Measurements from ENCODE around the gene ACR.
"Not testable (repeated sequence)": the region's sequence is repeated elsewhere in the genome, so short reads cannot be mapped to it uniquely, and the experiment has no call there.

ACR gene

GRCh38 chr22:50735739-50736030 is 2.3 kb upstream of the ACR start:
- POLR2A ChIA-PET = no interaction called here
- CTCF ChIA-PET = no interaction called here
- no peak for DNase-seq (ENCODE audit: extremely low spot score)
- TF ChIP-seq PKNOX1 (IDR thresholded peaks at IDR 0.05) (no peak), FOXK2 (IDR thresholded peaks at IDR 0.05) (no peak), BHLHE40 (IDR thresholded peaks at IDR 0.05; ENCODE audit: borderline replicate concordance) (no peak)

GRCh38 chr22:50738649-50739227 is 734 bp downstream of the ACR start:
- DNase-seq (ENCODE audit: extremely low spot score) = no peak
- CTCF ChIA-PET = no interaction called here
- TF ChIP-seq FOXA1 (IDR thresholded peaks at IDR 0.05) = no peak
- TF ChIP-seq L3MBTL2 (conservative IDR thresholded peaks at IDR 0.05) = no peak
- TF ChIP-seq ELF4 (IDR thresholded peaks at IDR 0.05) = no peak
- no peak for TF ChIP-seq ARNT (IDR thresholded peaks at IDR 0.05)
- no peak for TF ChIP-seq HDGF (IDR thresholded peaks at IDR 0.05; ENCODE audit: borderline replicate concordance)
- no peak for TF ChIP-seq FOXK2 (IDR thresholded peaks at IDR 0.05)
- no peak for TF ChIP-seq LEF1 (IDR thresholded peaks at IDR 0.05; ENCODE audit: borderline replicate concordance)
- TF ChIP-seq SUZ12 (IDR thresholded peaks at IDR 0.05) = no peak
- TF ChIP-seq CTBP1 (IDR thresholded peaks at IDR 0.05; ENCODE audit: borderline replicate concordance) = no peak
- no peak for TF ChIP-seq NFRKB (IDR thresholded peaks at IDR 0.05)
- no peak for TF ChIP-seq BHLHE40 (IDR thresholded peaks at IDR 0.05; ENCODE audit: borderline replicate concordance)
- no peak for TF ChIP-seq PKNOX1 (IDR thresholded peaks at IDR 0.05)
- TF ChIP-seq ZNF384 (IDR thresholded peaks at IDR 0.05) = no peak
- no peak for TF ChIP-seq FOXM1 (IDR thresholded peaks at IDR 0.05; ENCODE audit: borderline replicate concordance)
- TF ChIP-seq SP1 (IDR thresholded peaks at IDR 0.05) = no peak
- TF ChIP-seq TARDBP (IDR thresholded peaks at IDR 0.05) = no peak
- POLR2A ChIA-PET = no interaction called here

GRCh38 chr22:50739279-50739691 is 1.3 kb downstream of the ACR start:
- ChIA-PET POLR2A (no interaction called here), CTCF (no interaction called here)
- TF ChIP-seq ZNF384 (IDR thresholded peaks at IDR 0.05) = no peak
- TF ChIP-seq L3MBTL2 (conservative IDR thresholded peaks at IDR 0.05) = no peak
- no peak for TF ChIP-seq TARDBP (IDR thresholded peaks at IDR 0.05)
- DNase-seq (ENCODE audit: extremely low spot score) = no peak

- POLR2A ChIA-PET = no interaction called here
- no peak for DNase-seq (ENCODE audit: extremely low spot score)
- TF ChIP-seq SP1 (IDR thresholded peaks at IDR 0.05) (no peak), TARDBP (IDR thresholded peaks at IDR 0.05) (no peak), ELF4 (IDR thresholded peaks at IDR 0.05) (no peak), CTBP1 (IDR thresholded peaks at IDR 0.05; ENCODE audit: borderline replicate concordance) (no peak), LEF1 (IDR thresholded peaks at IDR 0.05; ENCODE audit: borderline replicate concordance) (no peak), HDGF (IDR thresholded peaks at IDR 0.05; ENCODE audit: borderline replicate concordance) (no peak), L3MBTL2 (conservative IDR thresholded peaks at IDR 0.05) (no peak), FOXK2 (IDR thresholded peaks at IDR 0.05) (no peak), ARNT (IDR thresholded peaks at IDR 0.05) (no peak), PKNOX1 (IDR thresholded peaks at IDR 0.05) (no peak), SUZ12 (IDR thresholded peaks at IDR 0.05) (no peak), FOXA1 (IDR thresholded peaks at IDR 0.05) (no peak), FOXM1 (IDR thresholded peaks at IDR 0.05; ENCODE audit: borderline replicate concordance) (no peak), NFRKB (IDR thresholded peaks at IDR 0.05) (no peak)
- CTCF ChIA-PET = no interaction called here
Observed at GRCh38 chr22:50739894-50740293, 1.9 kb downstream of the ACR start.

- POLR2A ChIA-PET; DNase-seq (ENCODE audit: extremely low spot score); CTCF ChIA-PET: not testable (repeated sequence)
Observed at GRCh38 chr22:50740714-50741113, 2.7 kb downstream of the ACR start.

- CTCF ChIA-PET, POLR2A ChIA-PET: not testable (repeated sequence)
Observed at GRCh38 chr22:50744424-50744823, 6.4 kb downstream of the ACR start.

GRCh38 chr22:50747521-50747920 is 9.5 kb downstream of the ACR start:
- DNase-seq (ENCODE audit: extremely low spot score); POLR2A ChIA-PET: not testable (repeated sequence)
- CTCF ChIA-PET = interaction anchor here (0.8 kb wide), 1 partner anchor 16 kb away, joined by 3 read pairs; no protein-coding TSS in a partner anchor

More at GRCh38 chr22:50744424-50744823, 6.4 kb downstream of the ACR start:
- not testable (repeated sequence) for DNase-seq (ENCODE audit: extremely low spot score)

GRCh38 chr22:50748630-50749029 is 10.6 kb downstream of the ACR start:
- DNase-seq (ENCODE audit: extremely low spot score); POLR2A ChIA-PET; CTCF ChIA-PET: not testable (repeated sequence)

- CTCF ChIA-PET; POLR2A ChIA-PET; DNase-seq (ENCODE audit: extremely low spot score): not testable (repeated sequence)
Observed at GRCh38 chr22:50749302-50750074, 11.5 kb downstream of the ACR start.

GRCh38 chr22:50755251-50755650 is 17.2 kb downstream of the ACR start:
- POLR2A ChIA-PET = not testable (repeated sequence)
- CTCF ChIA-PET = interaction anchor here (0.6 kb wide), 1 partner anchor 55 kb away, joined by 3 read pairs; no protein-coding TSS in a partner anchor

GRCh38 chr22:50756406-50756805 is 18.4 kb downstream of the ACR start:
- CTCF ChIA-PET; DNase-seq (ENCODE audit: extremely low spot score); POLR2A ChIA-PET: not testable (repeated sequence)

More at GRCh38 chr22:50755251-50755650, 17.2 kb downstream of the ACR start:
- not testable (repeated sequence) for DNase-seq (ENCODE audit: extremely low spot score)
